Left ventricle myocardium inferior (tissue), 1 donor: Measurements from ENCODE around the gene RGS16. TPM values are rescaled to one million over a fixed set of nuclear protein-coding genes. Genes with fewer than 3 reads are reported as not detected.

ENCODE experiments used
- DNase-seq: peaks from one replicate; pipeline ENCODE4 v3.0.0-alpha.2; 2020
- H3K27ac ChIP-seq: fragments of 200-600 bp; replicated peaks from 2 replicates; pipeline ENCODE4 v1.8.0; 2021
- H3K27me3 ChIP-seq: fragments of 200-600 bp; 2 replicates; pipeline ENCODE4 v1.8.0; 2021; ENCODE audit warnings: low read depth
- H3K36me3 ChIP-seq: fragments of 200-600 bp; 2 replicates; pipeline ENCODE4 v1.8.0; 2021
- H3K4me1 ChIP-seq: fragments of 200-600 bp; 2 replicates; pipeline ENCODE4 v1.8.0; 2021
- H3K4me3 ChIP-seq: fragments of 200-600 bp; 2 replicates; pipeline ENCODE4 v1.8.0; 2021; ENCODE audit warnings: mild to moderate bottlenecking, moderate library complexity
- H3K9me3 ChIP-seq: fragments of 200-600 bp; replicated peaks from 2 replicates; pipeline ENCODE4 v1.8.0; 2021
- CTCF ChIP-seq: fragments of 200-600 bp; IDR thresholded peaks from 2 replicates; pipeline ENCODE4 v1.8.0; 2021; ENCODE audit warnings: antibody characterized with exemption, mild to moderate bottlenecking, borderline replicate concordance
- intact Hi-C: fragments of 100-400 bp; cut with micrococcal nuclease; formaldehyde crosslinking; loops from one replicate; pipeline ENCODE4 v1.11.0; 2022
- total RNA-seq: library from RNA; stranded (reverse); fragmentation: NEBNext Ultra II Directional; extraction: Animal tissue kit (Norgen Biotek cat#: 25700); gene quantifications from one replicate; pipeline ENCODE4 v1.2.1, GENCODE V29; 2021
- donor health status: DM: no; HTN: yes; CAD: no; lungs with severe emphysema.

Gene RGS16
- total RNA-seq, 1 donor from 2014 or later: 0.88 TPM

GRCh38 chr1:182565537-182565936 lies 38.7 kb downstream of the RGS16 start:
- Histone ChIP-seq H3K27me3 (no peaks in the 10 kb centered on the region), H3K4me3 (no peak overlapping the region), H3K4me1 (no peaks in the 10 kb centered on the region), H3K36me3 (no peaks in the 10 kb centered on the region), H3K27ac (no peak overlapping the region), H3K9me3 (no peaks in the 10 kb centered on the region)
- no peak for DNase-seq
- TF ChIP-seq CTCF: no peak
- intact Hi-C loops: no loop called here

GRCh38 chr1:182564406-182565004 lies 39.7 kb downstream of the RGS16 start:
- no peaks in the 10 kb centered on the region for H3K4me1 ChIP-seq
- H3K27me3 ChIP-seq: no peaks in the 10 kb centered on the region
- TF ChIP-seq CTCF: no peak
- H3K36me3 ChIP-seq: no peaks in the 10 kb centered on the region
- no peak overlapping the region for H3K4me3 ChIP-seq
- intact Hi-C loops: no loop called here
- no peak overlapping the region for H3K27ac ChIP-seq
- DNase-seq: no peak
- no peaks in the 10 kb centered on the region for H3K9me3 ChIP-seq

- H3K27me3 ChIP-seq: no peaks in the 10 kb centered on the region
- no peak for TF ChIP-seq CTCF
- H3K4me3 ChIP-seq: no peak overlapping the region
- H3K4me1 ChIP-seq: no peaks in the 10 kb centered on the region
- no peaks in the 10 kb centered on the region for H3K36me3 ChIP-seq
- intact Hi-C loops: no loop called here
- H3K9me3 ChIP-seq: no peaks in the 10 kb centered on the region
- no peak overlapping the region for H3K27ac ChIP-seq
- no peak for DNase-seq
These were observed 41.1 kb downstream of the RGS16 start for GRCh38 chr1:182563095-182563494.

- H3K4me3 ChIP-seq: no peak overlapping the region
- no peak overlapping the region for H3K27ac ChIP-seq
- H3K9me3 ChIP-seq: no peaks in the 10 kb centered on the region
- H3K4me1 ChIP-seq: no peaks in the 10 kb centered on the region
- no peak for TF ChIP-seq CTCF
- H3K36me3 ChIP-seq: no peaks in the 10 kb centered on the region
- intact Hi-C loops: no loop called here
- no peaks in the 10 kb centered on the region for H3K27me3 ChIP-seq
- DNase-seq: no peak
These were observed 42.7 kb downstream of the RGS16 start for GRCh38 chr1:182561456-182561855.

GRCh38 chr1:182560392-182560984 lies 43.7 kb downstream of the RGS16 start:
- Histone ChIP-seq H3K27ac (no peak overlapping the region), H3K4me1 (no peaks in the 10 kb centered on the region), H3K36me3 (no peaks in the 10 kb centered on the region), H3K4me3 (no peak overlapping the region), H3K9me3 (no peaks in the 10 kb centered on the region), H3K27me3 (no peaks in the 10 kb centered on the region)
- no peak for TF ChIP-seq CTCF
- intact Hi-C loops: no loop called here
- DNase-seq: no peak
